ENCODE data around the gene ARHGAP24. TPM values are rescaled to one million over a fixed set of nuclear protein-coding genes. Genes with fewer than 3 reads are reported as not detected.

Gene ARHGAP24
- total RNA-seq, 1 donor from 2014 or later, result 10.9 TPM

GRCh38 chr4:85557016-85557901 is 82.3 kb downstream of the ARHGAP24 start:
- Mint-ChIP-seq H3K27ac (no peak overlapping the region), H3K36me3 (peaks cover under 1% of the 10 kb centered on the region), H3K27me3 (no peaks in the 10 kb centered on the region), H3K4me3 (no peak overlapping the region), H3K4me1 (ENCODE audit: unreplicated experiment) (peaks cover 3% of the 10 kb centered on the region), H3K9me3 (peaks cover 6% of the 10 kb centered on the region)
- no peak for TF ChIP-seq CTCF (conservative IDR thresholded peaks at IDR 0.05)
- DNase-seq (ENCODE audit: extremely low spot score, unreplicated experiment), result no peak

GRCh38 chr4:85565761-85566480 is 91.0 kb downstream of the ARHGAP24 start:
- Mint-ChIP-seq H3K4me3 (no peak overlapping the region), H3K4me1 (ENCODE audit: unreplicated experiment) (no peaks in the 10 kb centered on the region), H3K9me3 (no peaks in the 10 kb centered on the region), H3K27ac (no peak overlapping the region), H3K36me3 (no peaks in the 10 kb centered on the region), H3K27me3 (no peaks in the 10 kb centered on the region)
- no peak for DNase-seq (ENCODE audit: extremely low spot score, unreplicated experiment)
- TF ChIP-seq CTCF (conservative IDR thresholded peaks at IDR 0.05), result no peak

GRCh38 chr4:85569730-85570299 is 94.9 kb downstream of the ARHGAP24 start:
- no peak overlapping the region for H3K4me3 Mint-ChIP-seq
- no peak for TF ChIP-seq CTCF (conservative IDR thresholded peaks at IDR 0.05)
- no peaks in the 10 kb centered on the region for H3K4me1 Mint-ChIP-seq (ENCODE audit: unreplicated experiment)
- no peak overlapping the region for H3K27ac Mint-ChIP-seq
- DNase-seq (ENCODE audit: extremely low spot score, unreplicated experiment), result no peak
- no peaks in the 10 kb centered on the region for H3K36me3 Mint-ChIP-seq
- H3K9me3 Mint-ChIP-seq, result no peaks in the 10 kb centered on the region
- no peaks in the 10 kb centered on the region for H3K27me3 Mint-ChIP-seq

- Mint-ChIP-seq H3K27me3 (no peaks in the 10 kb centered on the region), H3K4me1 (ENCODE audit: unreplicated experiment) (no peaks in the 10 kb centered on the region), H3K27ac (no peak overlapping the region), H3K9me3 (no peaks in the 10 kb centered on the region), H3K36me3 (no peaks in the 10 kb centered on the region), H3K4me3 (no peak overlapping the region)
- no peak for DNase-seq (ENCODE audit: extremely low spot score, unreplicated experiment)
- no peak for TF ChIP-seq CTCF (conservative IDR thresholded peaks at IDR 0.05)
Observed at GRCh38 chr4:85570388-85570787, 95.4 kb downstream of the ARHGAP24 start.

GRCh38 chr4:85571008-85571407 is 96.1 kb downstream of the ARHGAP24 start:
- no peak for TF ChIP-seq CTCF (conservative IDR thresholded peaks at IDR 0.05)
- no peak overlapping the region for H3K27ac Mint-ChIP-seq
- no peak for DNase-seq (ENCODE audit: extremely low spot score, unreplicated experiment)
- H3K4me3 Mint-ChIP-seq, result no peak overlapping the region
- no peaks in the 10 kb centered on the region for H3K36me3 Mint-ChIP-seq
- no peaks in the 10 kb centered on the region for H3K27me3 Mint-ChIP-seq
- no peaks in the 10 kb centered on the region for H3K4me1 Mint-ChIP-seq (ENCODE audit: unreplicated experiment)
- no peaks in the 10 kb centered on the region for H3K9me3 Mint-ChIP-seq

Data from type B pancreatic cell (in vitro differentiated cells).